AG10803 (cell line): ENCODE data around the gene SPACA4.

ENCODE experiments used
- DNase-seq: peaks from one replicate; pipeline ENCODE4 v3.0.0; 2010; ENCODE audit warnings: low read depth
- H3K4me3 ChIP-seq: 2 replicates; pipeline ENCODE4 v1.5.1; 2011; ENCODE audit warnings: mild to moderate bottlenecking, low read length, control low read depth
- CTCF ChIP-seq: conservative IDR thresholded peaks from 2 replicates; pipeline ENCODE4 v1.5.1; 2011; ENCODE audit warnings: mild to moderate bottlenecking, low read length, control low read depth, inconsistent platforms

Gene SPACA4

DNA sequence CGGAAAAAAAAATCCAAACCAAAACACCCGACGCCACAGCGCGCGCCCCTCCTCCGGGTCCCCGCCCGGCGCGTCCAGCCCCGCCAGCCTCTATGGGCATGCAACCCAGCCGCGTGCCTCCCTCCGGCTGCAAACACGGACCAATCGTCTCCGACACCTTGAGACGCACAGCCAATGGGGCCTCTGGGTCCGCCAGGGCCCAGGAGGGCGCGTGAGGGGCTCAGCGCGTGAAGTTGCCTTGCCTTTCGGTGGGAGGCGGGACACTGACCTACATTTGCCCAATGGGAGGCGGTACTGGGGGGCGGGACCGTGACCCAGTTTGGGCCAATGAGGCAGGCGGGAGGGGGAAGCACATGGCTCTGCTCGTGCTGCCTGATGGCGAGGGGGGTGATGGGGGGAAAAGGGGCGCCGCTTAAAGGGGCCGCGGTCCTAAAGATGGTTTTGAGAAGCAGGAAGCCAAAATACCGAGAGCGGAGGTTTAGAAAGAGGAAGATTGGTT is 31.0 kb downstream of the SPACA4 start:
- peak overlapping the region; percentile 72 for H3K4me3 ChIP-seq
- no peak for TF ChIP-seq CTCF
- DNase-seq: peak; percentile 99

- peak; percentile 10; the same call in 1 of the 2 replicates for TF ChIP-seq CTCF
- H3K4me3 ChIP-seq: peak overlapping the region; percentile 72
- DNase-seq: peak; percentile 98
Measured at GRCh38 chr19:48637948-48638830, 31.6 kb downstream of the SPACA4 start.

- H3K4me3 ChIP-seq: no peak overlapping the region
- no peak for TF ChIP-seq CTCF
- DNase-seq: no peak
Measured at GRCh38 chr19:48638831-48639381, 32.4 kb downstream of the SPACA4 start.

- no peak for DNase-seq
- no peak for TF ChIP-seq CTCF
- no peak overlapping the region for H3K4me3 ChIP-seq
Measured at GRCh38 chr19:48639483-48640375, 33.2 kb downstream of the SPACA4 start.

DNA sequence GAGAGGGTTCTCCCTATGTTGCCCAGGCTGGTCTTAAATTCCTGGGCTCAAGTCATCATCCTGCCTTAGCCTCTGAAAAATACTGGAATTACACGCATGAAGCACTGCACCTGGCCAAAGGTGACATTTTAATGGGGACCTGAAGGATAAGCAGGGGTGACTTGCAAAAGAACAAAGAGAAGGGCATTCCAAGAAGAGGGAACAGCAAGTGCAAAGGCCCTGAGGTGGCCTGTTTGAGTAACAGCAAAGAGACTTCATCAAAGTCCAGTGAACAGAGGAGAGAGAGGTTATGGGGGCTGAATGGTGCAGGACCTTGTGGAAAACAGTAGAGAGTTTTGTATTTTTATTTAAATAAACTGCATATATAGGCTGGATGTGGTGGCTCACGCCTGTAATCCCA is 35.3 kb downstream of the SPACA4 start:
- DNase-seq: no peak
- no peak overlapping the region for H3K4me3 ChIP-seq

DNA sequence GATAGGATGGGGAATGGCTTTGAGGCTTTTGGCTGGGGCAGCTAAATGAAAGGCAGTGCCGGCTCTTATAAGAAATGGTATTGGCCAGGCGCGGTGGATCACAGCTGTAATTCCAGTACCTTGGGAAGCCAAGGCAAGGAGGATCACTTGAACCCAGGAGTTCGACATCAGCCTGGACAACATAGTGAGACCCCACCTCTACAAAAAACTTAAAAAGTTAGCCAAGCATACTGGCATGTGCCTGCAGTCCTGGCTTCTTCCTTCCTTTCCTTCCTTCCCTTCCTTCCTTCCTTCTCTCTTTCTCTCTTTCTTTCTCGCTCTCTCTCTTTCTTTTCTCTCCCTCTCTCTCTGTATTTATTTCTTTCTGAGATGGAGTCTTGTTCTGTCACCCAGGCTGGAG is 36.3 kb downstream of the SPACA4 start:
- TF ChIP-seq CTCF: no peak
- DNase-seq: no peak
- H3K4me3 ChIP-seq: no peak overlapping the region

More for the DNA sequence above, 35.3 kb downstream of the SPACA4 start:
- TF ChIP-seq CTCF: no peak
